HEK293 (cell line): ENCODE data around the gene UNC119.

Experiments used
- CTCF ChIA-PET: fragments of 350-600 bp; formaldehyde crosslinking; extraction: SDS; loops from one replicate; lab custom pipeline; 2021; ENCODE audit warnings: antibody characterized with exemption; lab: Yijun Ruan, JAX
- POLR2A ChIA-PET: fragments of 300-600 bp; formaldehyde crosslinking; extraction: SDS; loops from one replicate; lab custom pipeline; 2020; ENCODE audit warnings: antibody characterized with exemption, inconsistent platforms; lab: Yijun Ruan, JAX
- H3K27ac ChIP-seq: fragments of 200-500 bp; sonication (Bioruptor generic); 2 replicates; pipeline ENCODE4 v1.5.1; 2014; ENCODE audit warnings: low read depth, low read length, control low read depth, inconsistent platforms; ENCODE audit errors: extremely low read depth
- H3K36me3 ChIP-seq, 2 experiments: fragments of 200-500 bp in 1 of 2; sonication (Bioruptor generic) in 1 of 2; 1 replicate in 1 of 2; 2 replicates in 1 of 2; pipeline ENCODE4 v1.5.1; 2014 to 2017; ENCODE audit warnings: inconsistent platforms in 2 of 2, low read length in 2 of 2; ENCODE audit not compliant: control insufficient read depth in 2 of 2, insufficient read depth in 1 of 2
- H3K4me1 ChIP-seq: fragments of 200-500 bp; sonication (Bioruptor generic); 2 replicates; pipeline ENCODE4 v1.5.1; 2014; ENCODE audit warnings: mild to moderate bottlenecking, low read length, inconsistent platforms; ENCODE audit not compliant: control insufficient read depth, insufficient read depth
- H3K4me3 ChIP-seq: 2 replicates; pipeline ENCODE4 v1.5.1; 2011; ENCODE audit warnings: low read depth, mild to moderate bottlenecking, control low read depth, low read length, moderate library complexity
- H3K9me3 ChIP-seq: fragments of 200-500 bp; sonication (Bioruptor generic); 2 replicates; pipeline ENCODE4 v1.5.1; 2014; ENCODE audit warnings: low read depth, low read length, inconsistent platforms; ENCODE audit not compliant: control insufficient read depth, insufficient read depth
- GFI1B ChIP-seq: fragments of 450-650 bp; formaldehyde crosslinking; IDR thresholded peaks from 2 replicates; pipeline ENCODE4 v1.5.1; 2016; ENCODE audit warnings: missing biosample characterization, missing genetic modification characterization
- GLIS1 ChIP-seq: fragments of 450-650 bp; formaldehyde crosslinking; IDR thresholded peaks from 2 replicates; pipeline ENCODE4 v1.5.1; 2016; ENCODE audit warnings: missing biosample characterization, missing genetic modification characterization
- GLIS2 ChIP-seq: fragments of 450-650 bp; formaldehyde crosslinking; IDR thresholded peaks from 2 replicates; pipeline ENCODE4 v1.5.1; 2016; ENCODE audit warnings: missing biosample characterization, missing genetic modification characterization
- KLF10 ChIP-seq: fragments of 450-650 bp; IDR thresholded peaks from 2 replicates; pipeline ENCODE4 v1.5.1; 2018; ENCODE audit warnings: missing biosample characterization, mild to moderate bottlenecking, missing genetic modification characterization
- SALL2 ChIP-seq: fragments of 450-650 bp; formaldehyde crosslinking; IDR thresholded peaks from 2 replicates; pipeline ENCODE4 v1.5.0; 2017; ENCODE audit warnings: missing biosample characterization, mild to moderate bottlenecking, missing genetic modification characterization, borderline replicate concordance
- ZBTB17 ChIP-seq: fragments of 450-650 bp; formaldehyde crosslinking; IDR thresholded peaks from 2 replicates; pipeline ENCODE4 v1.5.1; 2016; ENCODE audit warnings: missing biosample characterization, missing genetic modification characterization
- ZNF133 ChIP-seq: fragments of 450-650 bp; formaldehyde crosslinking; IDR thresholded peaks from 2 replicates; pipeline ENCODE4 v1.5.1; 2016; ENCODE audit warnings: missing biosample characterization, missing genetic modification characterization
- ZNF146 ChIP-seq: fragments of 450-650 bp; formaldehyde crosslinking; IDR thresholded peaks from 2 replicates; pipeline ENCODE4 v1.5.1; 2016; ENCODE audit warnings: missing biosample characterization, missing genetic modification characterization
- ZNF223 ChIP-seq: fragments of 450-650 bp; formaldehyde crosslinking; IDR thresholded peaks from 2 replicates; pipeline ENCODE4 v1.5.1; 2016; ENCODE audit warnings: missing biosample characterization, missing genetic modification characterization
- ZNF274 ChIP-seq, 2 experiments: fragments of 200-500 bp in 1 of 2; fragments of 450-650 bp in 1 of 2; sonication (Bioruptor generic) in 1 of 2; formaldehyde crosslinking in 1 of 2; IDR thresholded peaks; 2 replicates each; pipeline versions ENCODE4 v1.5.1 to v1.6.1; 2014 to 2016; ENCODE audit warnings: borderline replicate concordance in 1 of 2, inconsistent platforms in 1 of 2, low read length in 1 of 2, missing biosample characterization in 1 of 2, missing genetic modification characterization in 1 of 2
- ZNF311 ChIP-seq: fragments of 450-650 bp; formaldehyde crosslinking; IDR thresholded peaks from 2 replicates; pipeline ENCODE4 v1.5.1; 2017; ENCODE audit warnings: missing biosample characterization, missing genetic modification characterization, borderline replicate concordance
- ZNF350 ChIP-seq: fragments of 450-650 bp; formaldehyde crosslinking; IDR thresholded peaks from 2 replicates; pipeline ENCODE4 v1.5.0; 2017; ENCODE audit warnings: missing biosample characterization, mild to moderate bottlenecking, missing genetic modification characterization
- ZNF544 ChIP-seq: fragments of 450-650 bp; formaldehyde crosslinking; IDR thresholded peaks from 2 replicates; pipeline ENCODE4 v1.5.0; 2017; ENCODE audit warnings: missing biosample characterization, missing genetic modification characterization
- ZNF768 ChIP-seq: fragments of 450-650 bp; formaldehyde crosslinking; IDR thresholded peaks from 2 replicates; pipeline ENCODE4 v1.5.1; 2018; ENCODE audit warnings: missing biosample characterization, mild to moderate bottlenecking, missing genetic modification characterization
- TF ChIP-seq, protein P1 (sequence below): fragments of 450-650 bp; formaldehyde crosslinking; IDR thresholded peaks from 2 replicates; pipeline ENCODE4 v1.5.1; 2016; ENCODE audit warnings: missing biosample characterization, missing genetic modification characterization
- TF ChIP-seq, protein P2 (sequence below): fragments of 450-650 bp; formaldehyde crosslinking; IDR thresholded peaks from 2 replicates; pipeline ENCODE4 v1.5.1; 2016; ENCODE audit warnings: missing biosample characterization, missing genetic modification characterization
- TF ChIP-seq, protein P3 (sequence below): fragments of 450-650 bp; formaldehyde crosslinking; IDR thresholded peaks from 2 replicates; pipeline ENCODE4 v1.5.1; 2017; ENCODE audit warnings: missing biosample characterization, missing genetic modification characterization
- TF ChIP-seq, protein P4 (sequence below): sonication (generic); formaldehyde crosslinking; IDR thresholded peaks from 2 replicates; pipeline ENCODE4 v1.8.1; 2022; ENCODE audit warnings: mild to moderate bottlenecking, moderate library complexity, missing genetic modification reagents
- TF ChIP-seq, protein P5 (sequence below): fragments of 450-650 bp; formaldehyde crosslinking; IDR thresholded peaks from 2 replicates; pipeline ENCODE4 v1.5.1; 2017; ENCODE audit warnings: missing biosample characterization, missing genetic modification characterization
- TF ChIP-seq, protein P6 (sequence below): fragments of 450-650 bp; formaldehyde crosslinking; IDR thresholded peaks from 2 replicates; pipeline ENCODE4 v1.5.1; 2017; ENCODE audit warnings: missing biosample characterization, missing genetic modification characterization

The UNC119 gene

DNA sequence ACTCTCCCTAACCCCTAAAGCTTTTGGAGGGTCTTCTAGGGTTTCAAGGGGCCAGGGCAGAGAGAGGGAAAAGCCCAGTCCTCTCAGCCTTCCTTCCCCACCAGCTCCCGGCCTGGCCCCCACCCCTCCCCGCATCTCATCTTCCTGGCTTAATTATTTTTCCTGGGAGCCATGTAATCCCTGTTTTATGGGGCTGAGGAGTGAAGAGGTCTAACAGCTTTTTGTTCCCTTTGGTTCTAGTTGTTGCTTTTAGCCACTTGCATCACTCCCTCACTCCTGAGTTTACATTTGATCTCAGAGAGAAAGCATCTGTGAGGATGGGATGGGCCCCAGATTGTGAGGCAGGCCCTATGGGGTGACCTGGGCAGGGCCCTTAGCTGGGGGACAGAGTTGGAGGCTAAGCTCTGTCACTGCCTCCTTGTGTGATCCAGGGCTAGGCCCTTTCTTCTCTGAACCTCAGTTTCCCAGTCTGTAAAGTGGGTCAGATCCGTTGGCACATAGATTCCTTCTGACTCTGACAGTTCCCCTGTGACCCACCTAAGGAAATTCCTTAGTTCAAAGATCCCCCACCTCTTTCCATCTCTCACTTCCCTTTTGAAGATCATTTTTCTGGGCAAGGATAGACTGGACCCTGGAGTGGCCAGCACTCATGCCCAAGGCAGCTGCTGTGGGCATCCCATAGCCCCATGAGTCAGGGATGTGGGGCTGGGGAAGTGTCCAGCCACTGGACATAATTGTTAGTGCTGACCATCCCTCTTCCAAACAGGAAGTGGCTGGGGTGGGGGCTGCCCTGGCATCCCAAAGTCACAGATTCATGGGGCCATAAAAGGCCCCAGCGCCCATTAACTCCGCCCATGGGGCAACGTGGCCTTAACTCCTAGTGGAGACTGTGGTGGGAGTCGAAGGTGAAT lies 20.1 kb downstream of the UNC119 start:
- POLR2A ChIA-PET: no interaction called here
- TF ChIP-seq ZNF223 (tag by site-specific recombination): no peak
- TF ChIP-seq ZNF311 (tag by site-specific recombination): no peak
- TF ChIP-seq, protein P1, sequence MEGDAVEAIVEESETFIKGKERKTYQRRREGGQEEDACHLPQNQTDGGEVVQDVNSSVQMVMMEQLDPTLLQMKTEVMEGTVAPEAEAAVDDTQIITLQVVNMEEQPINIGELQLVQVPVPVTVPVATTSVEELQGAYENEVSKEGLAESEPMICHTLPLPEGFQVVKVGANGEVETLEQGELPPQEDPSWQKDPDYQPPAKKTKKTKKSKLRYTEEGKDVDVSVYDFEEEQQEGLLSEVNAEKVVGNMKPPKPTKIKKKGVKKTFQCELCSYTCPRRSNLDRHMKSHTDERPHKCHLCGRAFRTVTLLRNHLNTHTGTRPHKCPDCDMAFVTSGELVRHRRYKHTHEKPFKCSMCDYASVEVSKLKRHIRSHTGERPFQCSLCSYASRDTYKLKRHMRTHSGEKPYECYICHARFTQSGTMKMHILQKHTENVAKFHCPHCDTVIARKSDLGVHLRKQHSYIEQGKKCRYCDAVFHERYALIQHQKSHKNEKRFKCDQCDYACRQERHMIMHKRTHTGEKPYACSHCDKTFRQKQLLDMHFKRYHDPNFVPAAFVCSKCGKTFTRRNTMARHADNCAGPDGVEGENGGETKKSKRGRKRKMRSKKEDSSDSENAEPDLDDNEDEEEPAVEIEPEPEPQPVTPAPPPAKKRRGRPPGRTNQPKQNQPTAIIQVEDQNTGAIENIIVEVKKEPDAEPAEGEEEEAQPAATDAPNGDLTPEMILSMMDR (tag by site-specific recombination): no peak
- TF ChIP-seq ZBTB17: 0 out of 2 replicates have a peak, but pooled peaks have one; percentile 19
- peak; percentile 35; the same call in 1 of the 2 replicates for TF ChIP-seq GLIS1
- TF ChIP-seq ZNF146 (tag by site-specific recombination): no peak
- no peak for TF ChIP-seq GLIS2 (tag by site-specific recombination)
- TF ChIP-seq, protein P2, sequence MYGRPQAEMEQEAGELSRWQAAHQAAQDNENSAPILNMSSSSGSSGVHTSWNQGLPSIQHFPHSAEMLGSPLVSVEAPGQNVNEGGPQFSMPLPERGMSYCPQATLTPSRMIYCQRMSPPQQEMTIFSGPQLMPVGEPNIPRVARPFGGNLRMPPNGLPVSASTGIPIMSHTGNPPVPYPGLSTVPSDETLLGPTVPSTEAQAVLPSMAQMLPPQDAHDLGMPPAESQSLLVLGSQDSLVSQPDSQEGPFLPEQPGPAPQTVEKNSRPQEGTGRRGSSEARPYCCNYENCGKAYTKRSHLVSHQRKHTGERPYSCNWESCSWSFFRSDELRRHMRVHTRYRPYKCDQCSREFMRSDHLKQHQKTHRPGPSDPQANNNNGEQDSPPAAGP (tag by site-specific recombination): 0 out of 2 replicates have a peak, but pooled peaks have one; percentile 23
- H3K36me3 ChIP-seq: no peaks in the 10 kb centered on the region
- no peak overlapping the region for H3K4me3 ChIP-seq
- CTCF ChIA-PET: interaction anchor here (0.6 to 2.5 kb wide), 3 partner anchors 8 to 119 kb away, joined by 3 to 15 read pairs (median 3); no protein-coding TSS in a partner anchor
- H3K4me1 ChIP-seq: no peaks in the 10 kb centered on the region
- H3K9me3 ChIP-seq: no peaks in the 10 kb centered on the region
- H3K27ac ChIP-seq: no peak overlapping the region

DNA sequence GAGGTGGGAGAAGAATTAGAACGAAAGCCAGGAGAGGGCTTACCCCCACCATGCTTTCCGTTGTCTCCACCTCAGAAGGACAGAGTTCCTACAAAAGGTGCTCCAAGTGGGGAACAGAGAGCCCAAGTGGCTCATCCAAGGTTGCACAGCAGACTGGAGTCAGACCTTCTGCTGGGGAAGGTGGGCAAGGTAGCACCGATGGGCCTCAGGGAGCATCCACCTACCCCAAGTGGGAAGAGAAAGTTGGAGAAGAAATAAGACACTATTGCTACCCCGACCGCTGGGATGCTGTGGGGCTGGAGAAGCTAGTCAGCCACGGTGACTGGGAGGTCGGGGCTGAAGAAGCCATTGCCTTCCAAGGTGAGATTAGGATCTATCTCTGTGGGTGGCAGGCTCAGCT lies 21.5 kb downstream of the UNC119 start:
- Histone ChIP-seq H3K9me3 (no peaks in the 10 kb centered on the region), H3K4me3 (no peak overlapping the region), H3K36me3 (no peaks in the 10 kb centered on the region)
- POLR2A ChIA-PET: no interaction called here
- CTCF ChIA-PET: interaction anchor here (0.9 to 2.5 kb wide), 2 partner anchors 10 to 32 kb away, joined by 3 to 15 read pairs; no protein-coding TSS in a partner anchor
- TF ChIP-seq ZNF274 (IDR thresholded peaks at IDR 0.05; ENCODE audit: low read length): no peak
- TF ChIP-seq ZNF274 (tag by site-specific recombination; IDR thresholded peaks at IDR 0.05; ENCODE audit: borderline replicate concordance): no peak
- TF ChIP-seq, protein P3, sequence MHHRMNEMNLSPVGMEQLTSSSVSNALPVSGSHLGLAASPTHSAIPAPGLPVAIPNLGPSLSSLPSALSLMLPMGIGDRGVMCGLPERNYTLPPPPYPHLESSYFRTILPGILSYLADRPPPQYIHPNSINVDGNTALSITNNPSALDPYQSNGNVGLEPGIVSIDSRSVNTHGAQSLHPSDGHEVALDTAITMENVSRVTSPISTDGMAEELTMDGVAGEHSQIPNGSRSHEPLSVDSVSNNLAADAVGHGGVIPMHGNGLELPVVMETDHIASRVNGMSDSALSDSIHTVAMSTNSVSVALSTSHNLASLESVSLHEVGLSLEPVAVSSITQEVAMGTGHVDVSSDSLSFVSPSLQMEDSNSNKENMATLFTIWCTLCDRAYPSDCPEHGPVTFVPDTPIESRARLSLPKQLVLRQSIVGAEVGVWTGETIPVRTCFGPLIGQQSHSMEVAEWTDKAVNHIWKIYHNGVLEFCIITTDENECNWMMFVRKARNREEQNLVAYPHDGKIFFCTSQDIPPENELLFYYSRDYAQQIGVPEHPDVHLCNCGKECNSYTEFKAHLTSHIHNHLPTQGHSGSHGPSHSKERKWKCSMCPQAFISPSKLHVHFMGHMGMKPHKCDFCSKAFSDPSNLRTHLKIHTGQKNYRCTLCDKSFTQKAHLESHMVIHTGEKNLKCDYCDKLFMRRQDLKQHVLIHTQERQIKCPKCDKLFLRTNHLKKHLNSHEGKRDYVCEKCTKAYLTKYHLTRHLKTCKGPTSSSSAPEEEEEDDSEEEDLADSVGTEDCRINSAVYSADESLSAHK (tag by site-specific recombination): no peak
- peak; percentile 49; the same call in 1 of the 2 replicates for TF ChIP-seq GLIS1
- no peak for TF ChIP-seq ZNF544 (tag by site-specific recombination)
- TF ChIP-seq, protein P4, sequence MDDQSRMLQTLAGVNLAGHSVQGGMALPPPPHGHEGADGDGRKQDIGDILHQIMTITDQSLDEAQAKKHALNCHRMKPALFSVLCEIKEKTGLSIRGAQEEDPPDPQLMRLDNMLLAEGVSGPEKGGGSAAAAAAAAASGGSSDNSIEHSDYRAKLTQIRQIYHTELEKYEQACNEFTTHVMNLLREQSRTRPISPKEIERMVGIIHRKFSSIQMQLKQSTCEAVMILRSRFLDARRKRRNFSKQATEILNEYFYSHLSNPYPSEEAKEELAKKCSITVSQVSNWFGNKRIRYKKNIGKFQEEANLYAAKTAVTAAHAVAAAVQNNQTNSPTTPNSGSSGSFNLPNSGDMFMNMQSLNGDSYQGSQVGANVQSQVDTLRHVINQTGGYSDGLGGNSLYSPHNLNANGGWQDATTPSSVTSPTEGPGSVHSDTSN (CRISPR knock-in tag): no peak
- TF ChIP-seq SALL2: no peak
- TF ChIP-seq GFI1B (tag by site-specific recombination): no peak
- no peak for TF ChIP-seq KLF10 (tag by site-specific recombination)
- no peak for TF ChIP-seq ZNF133 (tag by site-specific recombination)
- TF ChIP-seq, protein P5, sequence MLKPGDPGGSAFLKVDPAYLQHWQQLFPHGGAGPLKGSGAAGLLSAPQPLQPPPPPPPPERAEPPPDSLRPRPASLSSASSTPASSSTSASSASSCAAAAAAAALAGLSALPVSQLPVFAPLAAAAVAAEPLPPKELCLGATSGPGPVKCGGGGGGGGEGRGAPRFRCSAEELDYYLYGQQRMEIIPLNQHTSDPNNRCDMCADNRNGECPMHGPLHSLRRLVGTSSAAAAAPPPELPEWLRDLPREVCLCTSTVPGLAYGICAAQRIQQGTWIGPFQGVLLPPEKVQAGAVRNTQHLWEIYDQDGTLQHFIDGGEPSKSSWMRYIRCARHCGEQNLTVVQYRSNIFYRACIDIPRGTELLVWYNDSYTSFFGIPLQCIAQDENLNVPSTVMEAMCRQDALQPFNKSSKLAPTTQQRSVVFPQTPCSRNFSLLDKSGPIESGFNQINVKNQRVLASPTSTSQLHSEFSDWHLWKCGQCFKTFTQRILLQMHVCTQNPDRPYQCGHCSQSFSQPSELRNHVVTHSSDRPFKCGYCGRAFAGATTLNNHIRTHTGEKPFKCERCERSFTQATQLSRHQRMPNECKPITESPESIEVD (tag by site-specific recombination): no peak
- peak; percentile 85; the same call in 1 of the 2 replicates for TF ChIP-seq ZNF768 (tag by site-specific recombination)
- TF ChIP-seq ZNF350: no peak
- TF ChIP-seq, protein P6, sequence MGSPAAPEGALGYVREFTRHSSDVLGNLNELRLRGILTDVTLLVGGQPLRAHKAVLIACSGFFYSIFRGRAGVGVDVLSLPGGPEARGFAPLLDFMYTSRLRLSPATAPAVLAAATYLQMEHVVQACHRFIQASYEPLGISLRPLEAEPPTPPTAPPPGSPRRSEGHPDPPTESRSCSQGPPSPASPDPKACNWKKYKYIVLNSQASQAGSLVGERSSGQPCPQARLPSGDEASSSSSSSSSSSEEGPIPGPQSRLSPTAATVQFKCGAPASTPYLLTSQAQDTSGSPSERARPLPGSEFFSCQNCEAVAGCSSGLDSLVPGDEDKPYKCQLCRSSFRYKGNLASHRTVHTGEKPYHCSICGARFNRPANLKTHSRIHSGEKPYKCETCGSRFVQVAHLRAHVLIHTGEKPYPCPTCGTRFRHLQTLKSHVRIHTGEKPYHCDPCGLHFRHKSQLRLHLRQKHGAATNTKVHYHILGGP (tag by site-specific recombination): no peak
- TF ChIP-seq, all 188 proteins: peak for 2
- H3K4me1 ChIP-seq: no peaks in the 10 kb centered on the region
- no peak overlapping the region for H3K27ac ChIP-seq
